Measurements from ENCODE around the gene FGB.

- no peak for TF ChIP-seq EP300 (IDR thresholded peaks at IDR 0.05; ENCODE audit: low read depth)
- TF ChIP-seq CTCF (IDR thresholded peaks at IDR 0.05): no peak
Measured at GRCh38 chr4:154614306-154614705, 51.5 kb downstream of the FGB start.

Data from transverse colon (tissue), 3 donors.